Measurements from ENCODE around the gene SMC6.
A peak's percentile ranks its signal among the peaks of the same experiment; 100 is the strongest.

SMC6 gene

DNA sequence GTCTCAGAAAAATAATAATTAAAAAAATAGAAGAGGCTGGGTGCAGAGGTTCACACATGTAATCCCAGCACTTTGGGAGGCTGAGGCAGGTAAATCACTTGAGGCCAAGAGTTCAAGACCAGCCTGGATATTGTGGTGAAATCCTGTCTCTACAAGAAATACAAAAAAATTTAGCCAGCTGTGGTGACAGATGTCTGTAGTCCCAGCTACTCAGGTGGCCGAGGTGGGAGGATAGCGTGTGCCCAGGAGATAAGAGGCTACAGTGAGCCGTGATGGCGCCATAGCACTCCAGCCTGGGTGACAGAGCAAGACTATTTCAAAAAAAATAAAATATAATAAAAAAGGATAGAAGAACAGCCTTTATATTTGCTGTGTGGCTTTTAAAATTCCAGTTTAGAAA, 35.9 kb downstream of the SMC6 start:
- DNase-seq (ENCODE audit: low spot score), result no peak

DNA sequence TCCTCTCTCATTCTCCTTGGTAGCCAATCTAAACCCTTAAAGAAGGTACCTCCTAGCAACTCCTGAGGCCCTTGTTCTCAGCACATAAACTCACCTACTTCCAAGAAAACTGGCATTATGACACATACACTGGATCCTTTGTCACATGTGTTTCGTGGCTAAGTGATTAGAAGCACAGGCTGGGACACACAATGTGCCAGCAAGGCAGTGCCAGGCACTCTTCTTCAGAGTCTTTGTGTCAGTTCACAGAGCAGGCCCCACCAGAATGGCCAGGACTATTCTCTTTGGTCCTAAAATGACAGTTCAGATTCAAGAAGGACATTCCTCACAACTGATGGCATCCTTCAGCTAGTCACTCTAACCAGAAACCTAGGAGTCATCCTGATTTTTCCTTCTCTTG, 40.3 kb downstream of the SMC6 start:
- no peak for DNase-seq (ENCODE audit: low spot score)

DNA sequence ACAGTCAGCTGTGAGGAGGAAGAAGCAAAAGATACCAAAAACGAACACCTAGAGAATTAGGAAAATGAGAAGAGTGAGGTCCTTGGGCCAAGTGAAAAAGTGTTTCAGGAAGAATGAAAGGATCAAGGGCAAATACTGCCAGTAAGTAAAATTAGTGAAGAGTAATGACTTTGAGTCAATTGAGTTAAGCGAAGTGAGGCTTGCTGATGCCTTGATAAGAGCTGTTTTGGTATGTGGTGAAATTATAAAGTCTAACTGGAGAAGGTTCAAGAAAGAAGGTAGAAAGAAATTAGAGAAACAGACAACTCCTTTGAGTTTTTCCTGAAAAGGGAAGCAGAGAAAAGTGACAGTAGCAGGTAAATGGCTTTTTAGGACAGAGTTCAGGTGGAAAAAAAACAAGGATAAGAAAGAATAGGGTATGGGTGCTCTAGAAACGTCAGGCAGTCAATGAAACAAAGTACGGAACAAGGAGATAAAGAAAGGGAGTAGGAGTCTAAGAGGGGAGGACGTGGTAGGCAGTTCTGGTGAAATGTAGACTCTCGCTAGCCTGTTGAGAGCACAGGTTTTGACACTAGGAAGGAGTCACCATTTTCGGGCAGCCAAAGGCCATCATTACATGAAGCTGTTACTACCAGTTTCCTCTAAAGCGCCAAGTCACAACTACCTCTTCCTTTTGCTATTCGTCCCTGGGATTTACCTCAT, 42.9 kb downstream of the SMC6 start:
- no peak for DNase-seq (ENCODE audit: low spot score)

DNA sequence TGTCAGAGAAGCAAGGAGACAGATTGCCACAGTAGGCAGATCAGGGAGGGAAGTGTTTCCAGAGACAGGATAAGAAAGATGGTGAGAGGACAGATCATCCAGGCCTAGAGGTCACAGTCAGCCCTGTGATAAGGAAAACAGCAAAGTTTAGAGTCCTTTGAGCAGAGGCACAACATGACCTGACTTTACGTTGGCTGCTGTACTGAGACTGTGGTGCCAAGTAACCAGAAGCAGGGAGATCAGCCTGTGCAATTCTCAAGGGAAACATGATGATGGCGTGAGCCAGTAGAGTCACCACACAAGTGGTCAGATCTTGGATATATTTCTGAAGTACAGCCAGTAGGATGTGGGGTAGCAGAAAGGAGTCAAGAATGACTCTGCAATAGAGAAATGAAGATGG, 43.7 kb downstream of the SMC6 start:
- DNase-seq (ENCODE audit: low spot score), result no peak

DNA sequence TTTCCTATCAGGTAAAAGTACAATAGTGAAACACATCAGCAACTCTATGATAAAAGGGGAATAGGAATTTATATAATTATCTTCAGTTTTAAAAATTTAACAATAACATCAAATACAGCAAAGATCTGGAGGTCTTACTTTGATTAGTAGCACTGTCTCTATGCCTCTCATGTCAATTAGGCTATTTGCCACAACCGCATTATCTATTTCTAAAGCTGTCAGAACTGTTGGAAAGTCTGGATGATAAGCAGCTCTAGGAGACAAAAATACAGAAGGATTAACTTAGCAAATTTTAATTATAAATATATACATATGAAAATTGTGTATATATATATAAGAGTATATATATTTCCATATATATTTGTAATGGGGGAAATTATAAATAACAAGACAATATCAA, 45.1 kb downstream of the SMC6 start:
- no peak for DNase-seq (ENCODE audit: low spot score)

DNA sequence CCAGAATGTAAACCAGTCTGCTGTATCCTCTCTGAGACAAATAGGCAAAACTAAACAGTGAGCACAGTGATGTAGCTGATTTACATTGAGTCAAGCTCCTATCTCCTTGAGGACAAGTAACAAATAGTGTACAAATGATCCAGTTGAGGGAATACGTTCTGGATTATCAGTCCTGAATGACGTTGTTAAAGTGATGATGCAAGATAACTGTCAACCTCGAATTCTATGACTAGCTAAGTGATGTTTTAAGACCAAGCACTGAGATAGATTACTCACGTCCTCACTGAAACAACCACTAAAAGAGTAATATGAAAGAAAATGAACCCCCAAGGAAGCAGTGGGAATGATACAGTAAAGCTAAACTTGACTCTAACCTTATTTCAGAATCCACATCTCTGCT, 46.8 kb downstream of the SMC6 start:
- no peak for DNase-seq (ENCODE audit: low spot score)

DNA sequence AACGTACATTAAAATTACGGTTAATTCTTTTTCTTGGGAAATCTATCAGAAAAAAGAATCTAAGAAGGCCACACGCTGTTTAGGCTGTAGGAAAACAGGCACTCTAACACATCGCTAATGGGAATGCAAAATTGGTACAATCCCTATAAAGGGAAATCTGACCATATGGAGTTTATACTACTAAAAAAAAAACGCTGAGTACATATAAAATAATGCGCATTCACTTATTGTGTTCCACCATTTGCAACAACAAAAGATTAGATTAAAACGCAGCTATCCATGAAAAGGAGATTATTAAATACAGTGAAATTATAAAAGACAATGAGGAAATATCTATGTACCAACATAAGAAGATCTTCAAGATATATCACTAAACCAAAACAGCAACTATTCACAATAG, 62.8 kb downstream of the SMC6 start:
- no peak for DNase-seq (ENCODE audit: low spot score)

DNA sequence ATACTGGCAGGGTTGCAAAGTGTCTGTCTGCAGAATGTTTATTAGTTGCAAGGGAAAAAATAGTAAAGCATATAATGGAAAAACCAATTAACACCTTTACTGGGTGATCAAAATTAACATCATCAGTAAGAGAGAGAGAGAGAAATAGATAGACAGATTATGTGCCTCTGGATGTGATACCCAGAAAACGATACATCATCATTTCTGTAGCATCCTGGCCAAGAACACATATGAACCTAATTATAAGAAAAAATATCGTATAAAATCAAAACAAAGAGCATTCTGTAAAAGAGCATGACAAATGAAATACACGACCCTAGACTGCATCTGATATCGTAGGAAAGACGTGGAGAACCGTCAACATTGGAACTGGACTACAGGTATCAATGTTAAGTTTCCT, 64.6 kb downstream of the SMC6 start:
- DNase-seq (ENCODE audit: low spot score), result no peak

DNA sequence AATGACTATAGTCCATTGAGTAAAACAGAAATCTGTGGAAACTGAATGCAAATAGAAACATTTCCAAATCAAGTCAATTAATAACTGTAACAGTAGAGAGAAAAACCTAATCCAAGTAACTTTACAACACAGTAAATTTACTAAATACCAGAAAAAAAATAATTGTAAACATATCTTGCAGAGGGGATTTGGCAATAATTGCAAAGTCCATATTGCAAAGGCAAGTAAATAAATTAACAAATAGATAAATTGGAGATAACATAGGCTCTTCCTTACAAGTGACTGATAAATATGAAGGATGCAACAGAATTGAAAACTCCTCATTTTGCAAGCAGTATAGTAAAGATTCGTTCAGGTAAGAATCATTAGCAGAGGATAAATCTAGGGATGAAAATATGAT, 65.0 kb downstream of the SMC6 start:
- DNase-seq (ENCODE audit: low spot score), result no peak

DNA sequence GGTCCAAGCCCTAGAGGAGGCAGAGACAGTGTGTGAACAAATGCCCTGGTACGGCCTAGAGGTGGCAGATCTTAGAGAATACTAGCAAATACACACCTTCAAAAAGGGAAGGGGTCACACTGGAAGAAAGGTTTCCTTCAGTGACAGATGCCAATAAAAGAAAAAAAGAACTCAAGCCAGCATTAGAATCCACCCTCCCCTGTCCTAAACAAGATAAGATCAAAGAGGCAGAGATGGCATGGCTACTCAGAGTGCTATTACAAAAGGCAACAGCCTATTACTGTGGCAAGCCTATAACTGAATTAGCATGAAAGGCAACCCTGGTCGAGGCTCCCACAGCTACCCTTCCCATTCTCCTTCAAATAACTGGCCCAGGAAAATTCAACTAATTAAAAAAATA, 69.6 kb downstream of the SMC6 start:
- no peak for DNase-seq (ENCODE audit: low spot score)

DNA sequence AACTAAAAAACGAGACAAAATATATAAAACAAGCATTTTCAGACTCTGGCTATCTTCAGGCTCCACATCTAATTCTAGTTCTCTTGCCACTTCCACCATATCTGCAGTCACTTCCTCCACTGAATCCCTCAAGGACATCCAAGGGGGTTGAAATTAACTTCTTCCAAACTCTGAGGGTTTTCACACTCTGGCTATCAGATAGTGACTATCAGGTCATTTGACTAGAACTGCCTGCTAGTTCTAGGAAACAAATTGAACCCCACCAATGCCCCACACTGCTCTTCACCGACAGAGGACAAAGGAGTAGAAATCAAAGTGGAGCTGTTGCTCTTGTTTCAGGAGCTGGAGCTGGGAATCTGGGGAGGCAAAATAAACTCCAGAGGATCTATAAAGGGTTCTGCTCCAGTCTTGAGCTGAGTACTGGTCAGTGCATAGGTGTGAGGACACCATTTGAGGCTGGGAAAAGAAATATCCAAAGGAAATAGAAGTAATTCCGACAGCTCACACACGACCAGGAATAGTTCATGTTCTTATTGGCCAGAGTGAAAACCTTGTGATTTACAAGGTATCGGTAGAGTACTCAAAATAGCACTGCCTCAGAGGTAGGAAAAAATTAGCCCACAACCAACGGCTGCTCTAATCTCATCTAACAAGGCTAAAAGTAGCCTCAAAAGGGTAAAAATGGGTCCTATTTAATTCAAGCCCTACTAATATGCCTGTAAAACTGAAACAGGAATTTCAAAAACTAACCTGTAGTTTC, 71.3 kb downstream of the SMC6 start:
- no peak for DNase-seq (ENCODE audit: low spot score)

DNA sequence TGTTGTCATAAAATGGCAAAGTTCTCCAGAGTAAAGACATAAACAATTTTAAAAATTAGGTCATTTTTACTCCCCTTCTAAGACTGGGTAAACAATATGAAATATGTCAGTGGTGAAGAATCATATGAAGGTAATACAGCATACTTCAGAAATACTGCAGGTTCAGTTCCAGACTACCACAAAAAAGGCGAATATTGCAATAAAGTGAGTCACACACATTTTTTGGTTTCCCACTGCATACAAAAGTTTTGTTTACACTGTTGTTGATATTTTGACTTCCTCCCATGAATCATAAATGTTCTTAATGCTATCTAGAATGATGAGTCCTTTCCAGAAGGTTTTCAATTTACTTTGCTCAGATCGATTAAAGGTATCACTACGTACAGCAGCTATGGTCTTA, 73.5 kb downstream of the SMC6 start:
- DNase-seq (ENCODE audit: low spot score), result no peak

DNA sequence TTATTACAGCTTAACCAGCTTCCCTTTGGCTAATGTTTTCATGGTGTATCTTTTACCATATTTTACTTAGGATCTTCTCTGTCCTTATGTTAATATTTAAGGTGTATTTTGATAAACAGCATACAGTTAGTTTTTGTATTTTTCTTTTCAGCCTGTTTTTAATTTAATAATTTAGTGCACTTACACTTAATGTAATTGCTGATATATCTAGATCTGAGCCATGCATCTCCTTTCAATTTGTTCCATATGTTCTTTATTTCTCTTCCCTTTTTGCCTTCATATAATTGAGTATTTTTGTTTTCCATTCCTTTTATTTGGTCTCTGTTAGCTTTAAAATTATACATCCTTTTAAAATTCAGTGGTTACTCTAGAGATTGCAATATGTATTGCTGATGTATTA, 78.8 kb downstream of the SMC6 start:
- no peak for DNase-seq (ENCODE audit: low spot score)

DNA sequence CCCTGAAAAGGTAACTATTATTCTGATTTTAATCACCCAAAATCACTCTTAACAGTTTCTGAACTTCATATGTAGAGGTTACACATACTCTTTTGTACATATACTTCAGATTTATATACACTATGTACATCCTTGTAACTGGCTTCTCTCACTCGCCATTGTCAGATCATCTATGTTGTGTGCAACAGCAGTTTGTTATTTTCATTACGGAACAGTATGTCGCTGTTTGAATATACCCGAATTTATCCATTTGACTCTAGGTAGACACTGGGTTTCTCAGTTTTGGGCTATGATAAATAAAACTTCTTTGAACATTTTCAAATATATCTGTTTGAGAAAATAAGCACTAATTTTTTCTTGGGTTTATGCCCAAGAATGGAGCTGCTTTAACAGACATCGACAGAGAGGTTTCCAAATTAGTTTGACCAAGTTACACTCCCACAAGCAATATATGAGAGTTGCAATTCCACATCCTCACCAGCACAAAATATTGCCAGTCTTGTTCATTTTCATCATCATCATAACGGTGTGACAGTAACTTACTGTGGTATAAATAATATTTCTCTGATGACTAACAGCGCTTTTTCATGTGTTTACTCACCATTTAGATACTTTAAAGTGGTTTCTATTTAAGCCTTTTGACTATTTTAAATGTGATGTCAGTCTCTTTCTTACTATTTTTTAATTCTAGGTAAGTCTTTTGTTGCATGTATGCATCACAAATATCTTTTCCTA, 80.9 kb downstream of the SMC6 start:
- DNase-seq (ENCODE audit: low spot score), result peak; percentile 63

DNA sequence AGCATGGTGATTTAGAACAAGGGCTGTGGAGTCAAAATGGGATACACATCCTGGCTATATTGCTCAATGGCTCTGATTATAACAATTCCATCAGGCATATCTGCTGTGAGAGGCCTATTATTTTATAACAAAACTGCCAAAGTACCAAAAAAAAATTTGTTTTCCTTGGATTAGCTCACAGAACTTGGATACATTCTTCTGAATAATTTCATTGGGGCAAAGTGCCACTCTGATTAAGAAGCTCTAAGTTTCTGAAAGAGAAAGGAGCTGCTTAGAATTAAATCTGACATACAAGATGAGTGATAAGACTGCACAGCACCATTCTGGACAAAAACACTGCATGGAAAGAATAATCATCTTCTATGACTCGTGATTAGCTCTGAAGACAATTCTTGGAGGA, 85.7 kb downstream of the SMC6 start:
- no peak for DNase-seq (ENCODE audit: low spot score)

DNA sequence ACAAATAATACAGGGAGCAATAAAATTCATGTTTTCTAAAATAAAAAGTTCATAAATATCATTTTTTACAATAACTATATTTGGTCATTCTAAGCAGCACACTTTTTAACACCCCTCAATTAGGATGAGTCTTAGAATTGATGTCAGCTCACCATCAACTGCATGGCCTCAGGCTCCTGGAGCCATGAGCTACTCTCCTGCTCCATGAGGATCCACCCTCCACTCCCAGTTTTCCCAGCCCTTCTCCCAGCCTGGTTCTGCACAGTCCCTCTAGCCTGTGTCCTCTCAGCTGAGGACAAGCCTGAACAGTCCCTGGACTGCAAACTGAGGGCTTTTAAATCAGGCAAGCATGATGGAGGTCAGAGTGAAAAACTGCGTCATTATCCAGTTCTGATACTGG, 89.1 kb downstream of the SMC6 start:
- no peak for DNase-seq (ENCODE audit: low spot score)

DNA sequence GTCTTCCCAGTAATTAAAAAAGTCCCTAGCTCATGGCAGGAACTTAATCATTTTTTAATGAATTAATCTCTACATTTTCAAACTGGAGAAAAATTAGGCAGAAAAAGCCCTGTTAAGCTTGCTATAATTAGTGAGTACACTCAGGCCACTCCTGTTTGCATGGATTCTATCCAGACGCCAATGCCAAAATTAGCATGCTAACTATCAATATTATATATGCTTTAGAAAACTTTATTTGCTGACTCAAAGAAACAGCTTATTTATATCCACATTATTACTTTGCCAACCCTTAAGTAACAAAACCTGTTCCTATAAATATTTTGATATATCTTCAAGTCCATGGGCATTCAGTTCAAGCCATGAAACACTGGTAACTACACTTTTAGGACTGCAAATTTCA, 90.9 kb downstream of the SMC6 start:
- DNase-seq (ENCODE audit: low spot score), result no peak

DNA sequence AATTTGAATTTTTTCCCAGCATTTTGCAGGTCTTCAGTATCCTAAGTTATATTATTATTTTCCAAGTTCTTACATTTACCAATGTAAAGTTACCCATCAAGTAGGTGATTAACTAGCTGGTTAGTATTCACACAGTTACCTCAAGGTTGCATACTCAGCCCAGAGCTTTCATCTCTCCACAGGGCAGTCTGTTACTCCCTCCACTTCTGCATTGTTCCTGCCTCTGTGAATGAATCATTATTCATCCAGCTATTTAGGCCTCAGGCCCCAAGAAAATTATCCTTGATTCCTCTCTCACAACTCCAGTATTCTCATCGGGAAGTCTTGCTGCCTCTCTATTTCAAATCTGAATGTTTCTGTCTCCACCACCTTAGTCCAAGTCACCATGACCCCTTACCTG, 92.2 kb downstream of the SMC6 start:
- no peak for DNase-seq (ENCODE audit: low spot score)

DNA sequence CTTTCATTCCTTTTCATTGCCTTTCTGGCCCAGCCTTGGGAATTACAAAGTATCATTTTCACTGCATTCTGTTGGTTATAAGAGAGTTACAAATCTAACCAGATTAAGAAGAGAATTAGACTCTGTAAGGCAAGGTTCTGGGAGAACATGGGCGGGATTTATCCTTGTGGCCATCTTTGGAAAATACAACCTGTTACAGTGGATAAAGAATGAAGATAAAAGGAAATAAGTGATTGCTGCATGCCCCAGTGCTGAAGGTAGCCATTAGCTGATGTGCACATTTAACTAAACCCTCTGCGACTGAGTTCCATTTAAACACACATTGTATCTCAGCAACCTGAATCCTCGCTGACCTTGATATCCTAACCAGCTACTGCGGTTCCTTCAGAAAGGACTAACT, 93.4 kb downstream of the SMC6 start:
- DNase-seq (ENCODE audit: low spot score), result no peak

DNA sequence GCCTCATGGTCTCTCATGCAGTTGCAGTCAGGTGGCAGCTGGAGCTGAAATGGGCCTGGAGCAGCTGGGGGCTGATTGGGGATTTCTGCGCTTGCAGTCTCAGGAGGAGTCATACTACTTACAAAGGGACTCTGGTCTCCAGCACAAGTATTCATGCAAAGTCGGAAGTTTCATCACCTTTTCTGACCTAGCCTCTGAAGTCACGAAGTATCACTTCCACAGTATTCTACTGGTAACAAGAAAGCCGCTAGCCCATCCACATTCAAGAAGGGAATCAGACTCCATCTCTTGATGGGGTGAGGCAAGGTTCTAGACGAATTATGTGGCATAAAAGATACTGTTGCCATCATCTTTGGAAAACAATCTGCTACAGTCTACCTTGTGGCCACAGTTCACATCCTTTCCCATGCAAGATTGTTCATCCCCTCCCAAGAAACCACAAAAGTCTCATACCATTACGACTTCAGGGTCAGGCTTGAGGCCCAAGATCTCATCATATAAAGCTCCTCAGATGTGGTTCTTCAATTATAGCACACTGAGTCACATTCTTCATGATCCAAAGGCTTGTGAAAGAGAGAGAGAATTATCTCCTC, 95.3 kb downstream of the SMC6 start:
- DNase-seq (ENCODE audit: low spot score), result peak; percentile 46

DNA sequence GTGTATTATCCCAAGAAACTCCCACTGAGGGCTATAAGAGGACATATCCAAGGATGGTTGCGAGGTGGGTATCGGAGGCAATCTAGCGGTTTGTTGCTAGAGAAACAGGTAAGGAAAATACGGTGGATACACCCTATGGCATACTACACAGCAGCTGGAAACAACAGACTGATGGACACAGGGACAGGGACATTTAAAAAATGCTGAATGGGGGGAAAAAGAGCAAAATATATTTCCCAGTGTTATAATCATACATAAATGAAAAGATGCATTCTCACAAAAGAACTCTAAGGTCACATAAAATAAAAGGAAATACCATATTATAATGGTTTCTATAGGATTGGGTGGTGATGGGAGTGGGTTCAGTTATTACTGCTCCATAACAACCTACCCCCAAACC, 95.9 kb downstream of the SMC6 start:
- DNase-seq (ENCODE audit: low spot score), result no peak

DNA sequence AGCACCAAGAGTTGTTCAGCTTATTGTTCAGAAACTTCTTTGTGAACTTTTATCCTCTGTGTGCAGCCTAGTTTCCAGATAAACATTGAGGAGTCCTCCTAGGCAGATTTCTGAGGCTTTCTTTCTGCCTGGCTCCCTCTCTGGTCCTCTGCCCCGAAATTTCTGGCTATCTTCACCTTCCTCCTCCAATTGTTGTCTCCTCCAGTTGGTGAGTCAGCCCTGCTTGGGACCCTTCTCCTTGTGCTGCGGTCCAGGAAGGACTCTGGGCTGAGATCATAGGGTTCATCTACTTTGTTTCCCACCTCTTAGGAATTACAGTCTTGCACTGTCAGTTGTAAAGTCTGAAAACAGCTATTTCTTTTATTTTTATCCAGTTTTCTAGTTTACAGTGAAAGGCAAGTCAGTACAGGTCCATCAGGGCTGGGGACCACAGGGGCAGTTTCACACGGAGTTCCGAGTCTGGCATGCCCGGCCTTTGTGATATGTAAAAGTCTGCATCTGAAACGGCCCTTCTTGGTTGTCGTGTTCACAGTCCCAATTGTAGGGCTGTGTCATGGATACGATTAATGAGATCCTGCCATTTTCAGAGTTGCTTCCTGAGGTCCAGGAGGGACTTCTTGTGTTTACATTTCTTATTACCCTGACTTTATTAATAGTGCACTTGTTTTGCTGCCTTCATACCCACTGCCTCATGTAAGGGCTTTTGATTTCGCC, 100.8 kb downstream of the SMC6 start:
- no peak for DNase-seq (ENCODE audit: low spot score)

All from activated CD4-positive, alpha-beta T cell treated with anti-CD3 and anti-CD28 coated beads, Interleukin-2, Interleukin-4, amounts not matched to agents 100 ng/mL and 50 ng/mL, durations not matched to agents 16 hours and 8 hours (primary cell).